Testis (tissue), 3 donors: ENCODE data around the gene KAT2B. TPM values are rescaled to one million over a fixed set of nuclear protein-coding genes. Genes with fewer than 3 reads are reported as not detected.
A peak's percentile ranks its signal among the peaks of the same experiment; 100 is the strongest.

Source experiments
- DNase-seq: peaks from one replicate; pipeline ENCODE4 v3.0.0-alpha.2; 2019
- H3K27ac ChIP-seq, 2 donors: fragments of 200-600 bp; sonication (generic); one replicate each; pipeline ENCODE4 v1.5.1; 2019
- H3K27me3 ChIP-seq: fragments of 200-600 bp; sonication (generic); one replicate; pipeline ENCODE4 v1.5.1; 2019
- H3K36me3 ChIP-seq: fragments of 200-600 bp; sonication (generic); one replicate; pipeline ENCODE4 v1.5.1; 2017; ENCODE audit warnings: low read depth; ENCODE audit errors: missing control alignments
- H3K4me1 ChIP-seq: fragments of 200-600 bp; sonication (generic); one replicate; pipeline ENCODE4 v1.5.1; 2019
- H3K4me3 ChIP-seq, 2 donors: fragments of 200-600 bp; sonication (generic); one replicate each; pipeline ENCODE4 v1.5.1; 2017 to 2019
- H3K9me3 ChIP-seq: fragments of 200-600 bp; sonication (generic); one replicate; pipeline ENCODE4 v1.5.1; 2017
- POLR2A ChIP-seq: fragments of 450-650 bp; IDR thresholded peaks from one replicate; pipeline ENCODE4 v1.6.1; 2017; ENCODE audit warnings: antibody characterized with exemption, mild to moderate bottlenecking, moderate library complexity
- WGBS, 2 donors: methylation state at CpG; one replicate each; pipeline ENCODE4 v1.1.5; 2018; 5-methylcytosine and 5-hydroxymethylcytosine counted together
- intact Hi-C: fragments of 100-400 bp; cut with DNase I; formaldehyde crosslinking; loops from one replicate; pipeline ENCODE4 v1.15.1; 2023; ENCODE audit warnings: low total_unique reads
- polyA plus RNA-seq: library from polyadenylated mRNA; stranded (reverse); fragments of 350-450 nt; fragmentation: Illumina TruSeq; extraction: RNeasy Lipid Tissue Mini Kit (QIAGEN cat#74804); gene quantifications from one replicate; pipeline ENCODE4 v1.2.3, GENCODE V29; 2014; ENCODE audit warnings: low read depth, low replicate concordance; ENCODE audit not compliant: insufficient read depth
- total RNA-seq, 2 donors: library from RNA; depleted of rRNA; stranded (reverse); fragments of >200 nt; gene quantifications; one replicate each; pipeline ENCODE4 v1.2.3, GENCODE V29; 2016
- TF ChIP-seq, protein P1 (sequence below), 3 experiments: fragments of 450-650 bp in 2 of 3; fragments of 200-600 bp in 1 of 3; sonication (generic) in 1 of 3; IDR thresholded peaks; one replicate each; pipeline ENCODE4 v1.5.1; 2016 to 2019; ENCODE audit warnings: antibody characterized with exemption in 3 of 3, mild to moderate bottlenecking in 2 of 3, moderate library complexity in 1 of 3

Gene KAT2B
- total and polyA plus RNA-seq, 3 donors from 2014 or later = 5.3 to 9.9 (median 6.5) TPM

- H3K27ac ChIP-seq = no peak overlapping the region
- TF ChIP-seq, protein P1, sequence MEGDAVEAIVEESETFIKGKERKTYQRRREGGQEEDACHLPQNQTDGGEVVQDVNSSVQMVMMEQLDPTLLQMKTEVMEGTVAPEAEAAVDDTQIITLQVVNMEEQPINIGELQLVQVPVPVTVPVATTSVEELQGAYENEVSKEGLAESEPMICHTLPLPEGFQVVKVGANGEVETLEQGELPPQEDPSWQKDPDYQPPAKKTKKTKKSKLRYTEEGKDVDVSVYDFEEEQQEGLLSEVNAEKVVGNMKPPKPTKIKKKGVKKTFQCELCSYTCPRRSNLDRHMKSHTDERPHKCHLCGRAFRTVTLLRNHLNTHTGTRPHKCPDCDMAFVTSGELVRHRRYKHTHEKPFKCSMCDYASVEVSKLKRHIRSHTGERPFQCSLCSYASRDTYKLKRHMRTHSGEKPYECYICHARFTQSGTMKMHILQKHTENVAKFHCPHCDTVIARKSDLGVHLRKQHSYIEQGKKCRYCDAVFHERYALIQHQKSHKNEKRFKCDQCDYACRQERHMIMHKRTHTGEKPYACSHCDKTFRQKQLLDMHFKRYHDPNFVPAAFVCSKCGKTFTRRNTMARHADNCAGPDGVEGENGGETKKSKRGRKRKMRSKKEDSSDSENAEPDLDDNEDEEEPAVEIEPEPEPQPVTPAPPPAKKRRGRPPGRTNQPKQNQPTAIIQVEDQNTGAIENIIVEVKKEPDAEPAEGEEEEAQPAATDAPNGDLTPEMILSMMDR (IDR thresholded peaks at IDR 0.05) = no peak
- no peak for TF ChIP-seq POLR2A
- no peaks in the 10 kb centered on the region for H3K9me3 ChIP-seq
- intact Hi-C loops = no loop called here
- no peaks in the 10 kb centered on the region for H3K27me3 ChIP-seq
- peaks cover 7% of the 10 kb centered on the region for H3K4me1 ChIP-seq
- H3K36me3 ChIP-seq = no peaks in the 10 kb centered on the region
- WGBS, 2 donors = 7% methylated on average over 12 of the region's 12 CpGs
- H3K4me3 ChIP-seq = peak overlapping the region; percentile 68 to 80
- no peak for DNase-seq
Observed at GRCh38 chr3:20185331-20185678, 145.1 kb downstream of the KAT2B start.

DNA sequence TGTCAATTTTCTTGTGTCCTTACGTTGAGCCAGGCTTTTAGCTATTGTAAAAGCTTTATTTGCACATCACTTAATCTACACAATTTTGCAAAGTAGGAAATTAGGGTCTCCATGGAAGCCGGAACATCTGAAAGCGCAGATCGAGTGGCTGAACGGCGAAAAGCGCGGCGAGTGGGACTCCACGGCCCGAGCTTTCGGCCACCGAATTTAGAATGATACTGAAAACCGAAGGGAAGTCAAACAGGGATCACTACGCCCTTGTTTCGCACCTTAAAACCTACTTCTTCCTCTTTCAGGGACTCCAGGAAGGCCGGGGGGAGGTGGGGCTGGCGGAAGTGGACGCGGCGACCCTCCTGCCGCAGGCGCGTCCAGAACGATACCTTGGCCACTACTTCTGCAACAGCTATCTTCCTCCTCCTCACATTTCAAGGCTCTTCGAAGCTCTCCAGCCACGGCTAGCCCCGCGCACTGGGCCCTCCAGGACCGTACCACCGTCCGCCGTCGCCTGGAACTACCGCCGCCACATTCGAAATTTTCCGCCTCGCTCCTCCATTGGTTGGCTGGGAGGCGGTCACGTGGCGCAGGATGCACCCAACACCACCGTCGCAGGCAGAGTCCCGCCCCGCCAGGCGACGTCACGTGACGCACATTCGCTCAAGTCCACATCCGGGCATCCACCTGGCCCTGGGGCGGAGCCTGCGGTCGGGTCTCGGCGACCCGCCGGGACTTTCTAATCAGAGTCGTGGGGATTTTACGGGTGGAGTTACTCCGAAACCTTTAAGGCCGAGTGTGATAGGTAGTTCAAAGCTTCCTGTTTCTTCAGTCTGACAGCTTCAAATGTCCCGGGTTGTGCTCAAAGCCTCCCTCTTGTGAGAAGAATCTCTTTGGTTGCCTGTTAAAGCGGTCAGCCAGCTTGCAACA is 145.7 kb downstream of the KAT2B start, which contains the start of gene SGO1:
Gene SGO1, minus strand, starts transcription at position 528 of the 921 bp plus-strand sequence. CDS start 2,179 bp downstream, outside the sequence.
- DNase-seq = peak; percentile 100
- intact Hi-C loops = no loop called here
- Histone ChIP-seq H3K27ac (peak within 1 kb of the TSS; percentile 76 to 95), H3K36me3 (no peaks in the 10 kb centered on the region), H3K27me3 (no peaks in the 10 kb centered on the region), H3K4me1 (peaks cover 7% of the 10 kb centered on the region), H3K9me3 (no peaks in the 10 kb centered on the region), H3K4me3 (peak within 1 kb of the TSS; percentile 68 to 80)
- WGBS, 2 donors = 0 to 1% methylated on average over 26 to 65 of the region's 65 CpGs
- TF ChIP-seq POLR2A = no peak

DNA sequence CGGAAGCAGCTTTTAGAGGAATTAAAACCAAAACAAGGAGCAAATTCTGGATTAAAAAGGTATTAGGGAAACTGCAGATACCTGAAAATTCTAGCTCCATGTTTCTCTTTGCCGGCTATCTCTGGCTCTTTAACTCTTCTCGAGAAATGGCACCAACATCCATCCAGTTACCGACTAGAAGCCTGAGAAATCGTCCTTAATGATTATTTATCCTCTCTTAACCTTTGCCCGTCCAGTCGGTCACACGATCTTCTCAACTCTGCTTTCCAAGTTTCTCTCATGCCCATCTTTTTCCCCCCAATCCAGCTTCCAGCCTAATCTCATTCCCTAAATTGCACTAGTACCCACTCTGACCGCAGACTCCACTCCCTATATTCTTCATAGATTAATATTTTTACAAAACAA is 146.4 kb downstream of the KAT2B start:
- WGBS, 2 donors = 1% methylated on average over 9 of the region's 9 CpGs
- no peak for DNase-seq
- Histone ChIP-seq H3K9me3 (no peaks in the 10 kb centered on the region), H3K4me1 (peaks cover 7% of the 10 kb centered on the region), H3K27me3 (no peaks in the 10 kb centered on the region), H3K27ac (peak overlapping the region; percentile 76 to 95), H3K36me3 (no peaks in the 10 kb centered on the region), H3K4me3 (peak overlapping the region; percentile 68 to 80)
- TF ChIP-seq, protein P1 (IDR thresholded peaks at IDR 0.05) = no peak
- TF ChIP-seq POLR2A = no peak
- intact Hi-C loops = no loop called here

GRCh38 chr3:20190991-20191390 is 150.7 kb downstream of the KAT2B start:
- Histone ChIP-seq H3K4me1 (peaks cover 7% of the 10 kb centered on the region), H3K4me3 (no peak overlapping the region), H3K27me3 (no peaks in the 10 kb centered on the region), H3K9me3 (no peaks in the 10 kb centered on the region), H3K36me3 (no peaks in the 10 kb centered on the region), H3K27ac (no peak overlapping the region)
- intact Hi-C loops = no loop called here
- TF ChIP-seq, protein P1 (IDR thresholded peaks at IDR 0.05) = no peak
- no peak for TF ChIP-seq POLR2A
- WGBS, 2 donors = 73 to 79% methylated on average over 5 of the region's 5 CpGs
- DNase-seq = no peak

DNA sequence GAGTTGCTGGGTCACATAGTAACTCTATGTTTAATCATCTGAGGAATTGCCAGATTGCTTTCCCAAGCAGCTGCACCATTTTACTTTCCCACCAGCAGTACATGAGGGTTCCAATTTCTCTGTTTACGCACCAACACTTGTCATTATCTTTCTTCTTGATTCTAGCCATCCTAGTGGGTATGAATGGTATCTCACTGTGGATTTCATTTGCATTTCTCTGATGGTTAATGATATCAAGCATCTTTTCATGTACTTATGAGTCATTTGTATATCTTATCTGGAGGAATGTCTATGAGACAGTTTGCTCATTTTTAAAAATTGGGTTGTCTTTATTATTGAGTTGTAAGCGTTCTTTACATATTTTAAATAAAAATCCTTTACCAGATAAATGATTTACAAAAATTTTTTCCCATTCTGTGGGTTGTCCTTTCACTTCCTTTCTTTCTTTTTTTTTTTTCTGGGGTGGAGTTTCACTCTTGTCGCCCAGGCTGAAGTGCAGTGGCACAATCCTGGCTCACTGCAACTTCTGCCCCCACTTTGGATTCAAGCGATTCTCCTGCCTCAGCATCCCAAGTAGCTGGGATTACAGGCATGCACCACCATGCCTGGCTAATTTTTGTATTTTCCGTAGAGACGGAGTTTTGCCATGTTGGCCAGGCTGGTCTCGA is 154.7 kb downstream of the KAT2B start:
- DNase-seq = no peak
- no peaks in the 10 kb centered on the region for H3K36me3 ChIP-seq
- no peaks in the 10 kb centered on the region for H3K4me1 ChIP-seq
- TF ChIP-seq, protein P1 (IDR thresholded peaks at IDR 0.05) = no peak
- TF ChIP-seq POLR2A = no peak
- no peak overlapping the region for H3K4me3 ChIP-seq
- intact Hi-C loops = no loop called here
- no peaks in the 10 kb centered on the region for H3K9me3 ChIP-seq
- no peaks in the 10 kb centered on the region for H3K27me3 ChIP-seq
- 92 to 98% methylated on average over 7 of the region's 7 CpGs for WGBS, 2 donors
- no peak overlapping the region for H3K27ac ChIP-seq
